ENCODE measurements around the gene FCRL1.

DNA sequence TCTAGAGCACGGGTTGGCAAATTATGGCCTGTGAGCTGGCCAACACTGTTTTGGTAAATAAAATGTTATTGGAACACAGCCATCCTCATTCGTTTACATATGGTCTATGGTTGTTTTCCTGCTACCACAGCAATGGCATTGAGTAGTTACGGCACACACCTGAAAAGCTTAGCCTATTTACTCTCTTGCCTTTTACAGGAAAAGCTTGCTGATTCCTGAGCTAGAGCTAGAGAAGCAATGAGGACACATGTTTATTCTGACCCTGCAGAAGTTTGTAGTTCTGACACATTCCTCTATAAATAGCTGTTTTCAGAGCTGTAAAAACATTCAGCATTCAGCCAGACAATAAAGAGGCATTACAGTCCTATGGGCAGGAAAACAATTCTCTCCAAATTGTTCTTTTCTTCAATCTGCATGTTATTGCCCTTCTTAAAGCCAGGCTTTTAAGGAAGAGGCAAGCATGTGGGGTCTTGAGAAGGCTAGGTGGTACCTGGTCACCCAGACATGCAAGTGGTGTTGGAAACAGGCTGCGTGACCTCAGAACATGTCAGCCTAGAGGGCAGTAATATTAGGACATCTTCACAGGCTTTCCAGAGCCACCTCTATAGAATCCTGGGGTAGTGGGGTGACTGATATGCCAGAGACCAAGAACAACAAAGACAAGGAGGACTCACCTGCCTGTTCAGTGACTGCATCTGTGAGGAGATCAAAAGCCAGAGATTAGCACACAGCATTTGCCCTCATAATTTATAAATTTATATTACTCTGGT is 44.6 kb downstream of the FCRL1 start:
- TF ChIP-seq, protein P1, sequence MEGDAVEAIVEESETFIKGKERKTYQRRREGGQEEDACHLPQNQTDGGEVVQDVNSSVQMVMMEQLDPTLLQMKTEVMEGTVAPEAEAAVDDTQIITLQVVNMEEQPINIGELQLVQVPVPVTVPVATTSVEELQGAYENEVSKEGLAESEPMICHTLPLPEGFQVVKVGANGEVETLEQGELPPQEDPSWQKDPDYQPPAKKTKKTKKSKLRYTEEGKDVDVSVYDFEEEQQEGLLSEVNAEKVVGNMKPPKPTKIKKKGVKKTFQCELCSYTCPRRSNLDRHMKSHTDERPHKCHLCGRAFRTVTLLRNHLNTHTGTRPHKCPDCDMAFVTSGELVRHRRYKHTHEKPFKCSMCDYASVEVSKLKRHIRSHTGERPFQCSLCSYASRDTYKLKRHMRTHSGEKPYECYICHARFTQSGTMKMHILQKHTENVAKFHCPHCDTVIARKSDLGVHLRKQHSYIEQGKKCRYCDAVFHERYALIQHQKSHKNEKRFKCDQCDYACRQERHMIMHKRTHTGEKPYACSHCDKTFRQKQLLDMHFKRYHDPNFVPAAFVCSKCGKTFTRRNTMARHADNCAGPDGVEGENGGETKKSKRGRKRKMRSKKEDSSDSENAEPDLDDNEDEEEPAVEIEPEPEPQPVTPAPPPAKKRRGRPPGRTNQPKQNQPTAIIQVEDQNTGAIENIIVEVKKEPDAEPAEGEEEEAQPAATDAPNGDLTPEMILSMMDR (IDR thresholded peaks at IDR 0.05) = no peak
- TF ChIP-seq, protein P2, sequence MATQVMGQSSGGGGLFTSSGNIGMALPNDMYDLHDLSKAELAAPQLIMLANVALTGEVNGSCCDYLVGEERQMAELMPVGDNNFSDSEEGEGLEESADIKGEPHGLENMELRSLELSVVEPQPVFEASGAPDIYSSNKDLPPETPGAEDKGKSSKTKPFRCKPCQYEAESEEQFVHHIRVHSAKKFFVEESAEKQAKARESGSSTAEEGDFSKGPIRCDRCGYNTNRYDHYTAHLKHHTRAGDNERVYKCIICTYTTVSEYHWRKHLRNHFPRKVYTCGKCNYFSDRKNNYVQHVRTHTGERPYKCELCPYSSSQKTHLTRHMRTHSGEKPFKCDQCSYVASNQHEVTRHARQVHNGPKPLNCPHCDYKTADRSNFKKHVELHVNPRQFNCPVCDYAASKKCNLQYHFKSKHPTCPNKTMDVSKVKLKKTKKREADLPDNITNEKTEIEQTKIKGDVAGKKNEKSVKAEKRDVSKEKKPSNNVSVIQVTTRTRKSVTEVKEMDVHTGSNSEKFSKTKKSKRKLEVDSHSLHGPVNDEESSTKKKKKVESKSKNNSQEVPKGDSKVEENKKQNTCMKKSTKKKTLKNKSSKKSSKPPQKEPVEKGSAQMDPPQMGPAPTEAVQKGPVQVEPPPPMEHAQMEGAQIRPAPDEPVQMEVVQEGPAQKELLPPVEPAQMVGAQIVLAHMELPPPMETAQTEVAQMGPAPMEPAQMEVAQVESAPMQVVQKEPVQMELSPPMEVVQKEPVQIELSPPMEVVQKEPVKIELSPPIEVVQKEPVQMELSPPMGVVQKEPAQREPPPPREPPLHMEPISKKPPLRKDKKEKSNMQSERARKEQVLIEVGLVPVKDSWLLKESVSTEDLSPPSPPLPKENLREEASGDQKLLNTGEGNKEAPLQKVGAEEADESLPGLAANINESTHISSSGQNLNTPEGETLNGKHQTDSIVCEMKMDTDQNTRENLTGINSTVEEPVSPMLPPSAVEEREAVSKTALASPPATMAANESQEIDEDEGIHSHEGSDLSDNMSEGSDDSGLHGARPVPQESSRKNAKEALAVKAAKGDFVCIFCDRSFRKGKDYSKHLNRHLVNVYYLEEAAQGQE (IDR thresholded peaks at IDR 0.05; ENCODE audit: insufficient read depth in 1 of 2, low read depth in 2 of 2, low read length in 1 of 2) = no peak
- TF ChIP-seq POLR2AphosphoS5 (IDR thresholded peaks at IDR 0.05; ENCODE audit: low read depth, low read length) = no peak
- TF ChIP-seq TCF7L2 (IDR thresholded peaks at IDR 0.05; ENCODE audit: low read depth, low read length) = no peak

Data from Panc1 (cell line).